Body of pancreas (tissue), 4 donors: ENCODE measurements around the gene UMAD1.

Experiments
- POLR2A ChIP-seq, 3 donors: fragments of 450-650 bp; IDR thresholded peaks; one replicate each; pipeline ENCODE4 v1.6.1; 2016; ENCODE audit warnings: antibody characterized with exemption in 3 of 3, mild to moderate bottlenecking in 2 of 3
- TF ChIP-seq, protein P1 (sequence below), 7 experiments: fragments of 450-650 bp in 4 of 7; fragments of 200-600 bp in 3 of 7; sonication (generic) in 3 of 7; IDR thresholded peaks; one replicate each; pipeline ENCODE4 v1.5.1; 2016 to 2019; ENCODE audit warnings: antibody characterized with exemption in 7 of 7

DNA sequence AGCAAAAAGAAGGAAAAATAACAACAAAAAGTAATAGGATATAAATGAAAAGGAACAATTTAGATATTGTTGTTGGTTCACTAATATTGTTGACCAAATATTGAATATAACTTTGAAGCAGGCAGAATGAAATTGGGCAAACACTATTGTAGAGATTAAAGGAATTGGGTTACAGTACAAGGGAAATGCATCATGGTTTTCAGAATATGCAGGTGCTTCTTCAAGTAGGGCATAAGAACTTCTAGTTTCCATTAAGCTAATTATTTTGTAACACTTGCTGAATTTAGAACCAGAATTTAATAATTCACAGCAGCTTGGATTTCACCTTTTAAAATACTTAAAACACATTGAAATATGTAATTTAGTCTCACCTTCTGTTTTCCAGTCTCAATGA lies 41.4 kb downstream of the UMAD1 start:
- no peak for TF ChIP-seq POLR2A (IDR thresholded peaks at IDR 0.05)
- TF ChIP-seq, protein P1, sequence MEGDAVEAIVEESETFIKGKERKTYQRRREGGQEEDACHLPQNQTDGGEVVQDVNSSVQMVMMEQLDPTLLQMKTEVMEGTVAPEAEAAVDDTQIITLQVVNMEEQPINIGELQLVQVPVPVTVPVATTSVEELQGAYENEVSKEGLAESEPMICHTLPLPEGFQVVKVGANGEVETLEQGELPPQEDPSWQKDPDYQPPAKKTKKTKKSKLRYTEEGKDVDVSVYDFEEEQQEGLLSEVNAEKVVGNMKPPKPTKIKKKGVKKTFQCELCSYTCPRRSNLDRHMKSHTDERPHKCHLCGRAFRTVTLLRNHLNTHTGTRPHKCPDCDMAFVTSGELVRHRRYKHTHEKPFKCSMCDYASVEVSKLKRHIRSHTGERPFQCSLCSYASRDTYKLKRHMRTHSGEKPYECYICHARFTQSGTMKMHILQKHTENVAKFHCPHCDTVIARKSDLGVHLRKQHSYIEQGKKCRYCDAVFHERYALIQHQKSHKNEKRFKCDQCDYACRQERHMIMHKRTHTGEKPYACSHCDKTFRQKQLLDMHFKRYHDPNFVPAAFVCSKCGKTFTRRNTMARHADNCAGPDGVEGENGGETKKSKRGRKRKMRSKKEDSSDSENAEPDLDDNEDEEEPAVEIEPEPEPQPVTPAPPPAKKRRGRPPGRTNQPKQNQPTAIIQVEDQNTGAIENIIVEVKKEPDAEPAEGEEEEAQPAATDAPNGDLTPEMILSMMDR (IDR thresholded peaks at IDR 0.05): no peak
